Measurements from ENCODE around the gene ITGB5. TPM values are rescaled to one million over a fixed set of nuclear protein-coding genes. Genes with fewer than 3 reads are reported as not detected.
A peak's percentile ranks its signal among the peaks of the same experiment; 100 is the strongest.

ITGB5 gene
- total RNA-seq, 1 experiment from 2014 or later, result 67.2 TPM

DNA sequence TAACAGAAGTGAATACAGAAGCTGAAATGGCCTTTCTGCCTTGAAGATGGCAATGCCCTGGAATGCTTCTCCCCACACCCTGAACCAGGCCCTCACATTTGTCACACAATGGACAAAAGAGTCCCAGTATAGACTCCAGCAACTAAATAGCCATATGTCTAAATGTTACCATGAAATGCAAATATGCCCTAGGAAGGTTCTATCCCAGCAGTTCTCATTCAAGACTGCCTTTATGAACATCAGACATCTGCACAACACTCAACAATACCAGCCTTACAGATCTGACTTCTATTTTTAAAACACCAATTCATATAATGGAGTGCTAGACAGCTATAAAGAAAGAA lies 7.9 kb downstream of the ITGB5 start:
- Histone ChIP-seq H3K36me3 (ENCODE audit: low read depth, low read length) (no peaks in the 10 kb centered on the region), H2AFZ (ENCODE audit: low read length) (no peak overlapping the region), H3K9me3 (ENCODE audit: low read length) (no peaks in the 10 kb centered on the region), H4K20me1 (ENCODE audit: low read length) (0 out of 2 replicates have a peak, but pooled peaks cover 4% of the 10 kb centered on the region), H3K4me2 (ENCODE audit: low read length) (peak overlapping the region; percentile 64), H3K27me3 (ENCODE audit: low read length) (no peaks in the 10 kb centered on the region), H3K27ac (ENCODE audit: low read length) (peak overlapping the region; percentile 70), H3K4me1 (ENCODE audit: insufficient read depth, low read length) (peaks cover 50% of the 10 kb centered on the region), H3F3A (ENCODE audit: low read length, unreplicated experiment) (no peaks in the 10 kb centered on the region), H3K79me2 (ENCODE audit: low read length) (peaks cover 22% of the 10 kb centered on the region), H3K9ac (ENCODE audit: low read length) (0 out of 2 replicates have a peak overlapping the region, but pooled peaks have one; percentile 5), H3K4me3 (ENCODE audit: low read length) (no peak overlapping the region), H3K9me2 (replicated peaks; ENCODE audit: low read length) (no peaks in the 10 kb centered on the region)
- ATAC-seq, result peak; percentile 11
- DNase-seq, result no peak
- intact Hi-C loops (cut with micrococcal nuclease), result loop anchor here (1.0 to 2.0 kb wide), 4 partner anchors 8 to 93 kb away; partner anchors contain the start of gene ITGB5
- ChIA-PET CTCF (interaction anchor here (0.6 kb wide), 1 partner anchor 121 kb away, joined by 3 read pairs; no protein-coding TSS in a partner anchor), POLR2A (ENCODE audit: unreplicated experiment) (interaction anchor here (0.7 to 1.3 kb wide), 2 partner anchors 34 to 175 kb away, joined by 3 to 6 read pairs; no protein-coding TSS in a partner anchor)
- no peak for TF ChIP-seq EZH2phosphoT487 (IDR thresholded peaks at IDR 0.05; ENCODE audit: borderline replicate concordance, low read length)
- TF ChIP-seq, protein P1, sequence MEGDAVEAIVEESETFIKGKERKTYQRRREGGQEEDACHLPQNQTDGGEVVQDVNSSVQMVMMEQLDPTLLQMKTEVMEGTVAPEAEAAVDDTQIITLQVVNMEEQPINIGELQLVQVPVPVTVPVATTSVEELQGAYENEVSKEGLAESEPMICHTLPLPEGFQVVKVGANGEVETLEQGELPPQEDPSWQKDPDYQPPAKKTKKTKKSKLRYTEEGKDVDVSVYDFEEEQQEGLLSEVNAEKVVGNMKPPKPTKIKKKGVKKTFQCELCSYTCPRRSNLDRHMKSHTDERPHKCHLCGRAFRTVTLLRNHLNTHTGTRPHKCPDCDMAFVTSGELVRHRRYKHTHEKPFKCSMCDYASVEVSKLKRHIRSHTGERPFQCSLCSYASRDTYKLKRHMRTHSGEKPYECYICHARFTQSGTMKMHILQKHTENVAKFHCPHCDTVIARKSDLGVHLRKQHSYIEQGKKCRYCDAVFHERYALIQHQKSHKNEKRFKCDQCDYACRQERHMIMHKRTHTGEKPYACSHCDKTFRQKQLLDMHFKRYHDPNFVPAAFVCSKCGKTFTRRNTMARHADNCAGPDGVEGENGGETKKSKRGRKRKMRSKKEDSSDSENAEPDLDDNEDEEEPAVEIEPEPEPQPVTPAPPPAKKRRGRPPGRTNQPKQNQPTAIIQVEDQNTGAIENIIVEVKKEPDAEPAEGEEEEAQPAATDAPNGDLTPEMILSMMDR (conservative IDR thresholded peaks at IDR 0.05; ENCODE audit: low read depth, low read length), result no peak
- TF ChIP-seq EZH2 (IDR thresholded peaks at IDR 0.05; ENCODE audit: low read length, unreplicated experiment), result no peak
- TSS peak; percentile 32 for BruUV-seq (replicated peaks)

DNA sequence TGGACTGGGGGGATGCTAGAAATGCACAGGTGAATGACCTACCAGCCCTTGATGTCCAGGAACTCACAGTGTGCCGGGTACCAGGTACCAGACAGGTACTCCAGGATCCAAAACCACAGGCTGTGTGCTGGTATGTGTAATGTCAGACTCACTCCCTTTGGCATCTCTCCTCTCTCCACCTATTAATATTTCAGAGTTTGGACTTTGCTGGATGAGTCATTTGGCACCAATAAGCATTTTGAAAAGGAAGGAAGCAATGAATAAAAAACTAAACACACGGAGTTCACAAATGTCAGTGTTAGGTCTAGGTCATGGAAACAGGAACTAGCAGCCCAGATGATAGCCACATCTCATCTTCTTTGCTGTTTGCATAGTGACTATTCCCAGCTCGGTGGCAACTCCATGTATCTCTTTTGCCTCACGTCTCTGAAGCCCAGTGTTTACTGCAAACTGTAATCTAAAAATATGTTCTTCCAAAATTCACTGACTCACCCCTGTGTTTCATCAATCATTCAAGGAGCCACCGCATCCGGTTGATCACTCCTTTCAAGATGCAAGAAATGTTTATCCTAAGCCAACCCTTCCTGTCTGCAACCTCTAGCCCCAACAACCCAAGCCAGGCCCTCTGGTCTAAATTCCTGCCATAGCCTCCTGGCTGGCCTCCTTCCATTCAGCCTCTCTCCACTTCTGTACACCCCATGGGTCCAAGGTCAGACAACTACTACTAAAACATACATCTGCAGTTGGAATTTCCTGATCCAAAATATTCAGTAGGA lies 8.4 kb downstream of the ITGB5 start:
- Histone ChIP-seq H3K4me1 (ENCODE audit: insufficient read depth, low read length) (peaks cover 45% of the 10 kb centered on the region), H3K4me2 (ENCODE audit: low read length) (peak overlapping the region; percentile 64), H3K4me3 (ENCODE audit: low read length) (no peak overlapping the region), H3K27ac (ENCODE audit: low read length) (peak overlapping the region; percentile 70), H3K9me2 (replicated peaks; ENCODE audit: low read length) (no peaks in the 10 kb centered on the region), H3K9ac (ENCODE audit: low read length) (0 out of 2 replicates have a peak overlapping the region, but pooled peaks have one; percentile 5), H3K79me2 (ENCODE audit: low read length) (peaks cover 20% of the 10 kb centered on the region), H2AFZ (ENCODE audit: low read length) (no peak overlapping the region), H3F3A (ENCODE audit: low read length, unreplicated experiment) (no peaks in the 10 kb centered on the region), H4K20me1 (ENCODE audit: low read length) (0 out of 2 replicates have a peak, but pooled peaks cover 4% of the 10 kb centered on the region), H3K36me3 (ENCODE audit: low read depth, low read length) (no peaks in the 10 kb centered on the region), H3K9me3 (ENCODE audit: low read length) (no peaks in the 10 kb centered on the region), H3K27me3 (ENCODE audit: low read length) (no peaks in the 10 kb centered on the region)
- ChIA-PET POLR2A (ENCODE audit: unreplicated experiment) (interaction anchor here (0.7 to 1.3 kb wide), 2 partner anchors 33 to 174 kb away, joined by 3 to 6 read pairs; no protein-coding TSS in a partner anchor), CTCF (interaction anchor here (0.6 kb wide), 1 partner anchor 120 kb away, joined by 3 read pairs; no protein-coding TSS in a partner anchor)
- ATAC-seq, result peak; percentile 90
- intact Hi-C loops (cut with micrococcal nuclease), result loop anchor here (1.0 to 2.0 kb wide), 7 partner anchors 9 to 92 kb away; partner anchors contain the start of gene ITGB5
- no TSS peak for BruUV-seq (replicated peaks)
- DNase-seq, result peak; percentile 90
- TF ChIP-seq EZH2phosphoT487 (IDR thresholded peaks at IDR 0.05; ENCODE audit: borderline replicate concordance, low read length), result 0 out of 2 replicates have a peak, but pooled peaks have one; percentile 30
- TF ChIP-seq, protein P1 (conservative IDR thresholded peaks at IDR 0.05; ENCODE audit: low read depth, low read length), result no peak
